LHCN-M2 (cell line): Measurements from ENCODE around the gene EDEM1. TPM values are rescaled to one million over a fixed set of nuclear protein-coding genes. Genes with fewer than 3 reads are reported as not detected.
"Not testable (repeated sequence)": the region's sequence is repeated elsewhere in the genome, so short reads cannot be mapped to it uniquely, and the experiment has no call there.

ENCODE experiments used
- DNase-seq: peaks from one replicate; pipeline ENCODE4 v3.0.0-alpha.2; 2012; ENCODE audit warnings: low read depth
- total RNA-seq: library from RNA; depleted of rRNA; stranded (reverse); fragments of >200 nt; gene quantifications from 2 replicates; pipeline ENCODE4 v1.2.3, GENCODE V29; 2014

Gene EDEM1
- total RNA-seq, 1 experiment from 2014 or later, result 25.7 TPM

GRCh38 chr3:5172018-5172417 lies 15.5 kb upstream of the EDEM1 start:
- DNase-seq, result no peak

- DNase-seq, result not testable (repeated sequence)
Measured at GRCh38 chr3:5179036-5179435, 8.5 kb upstream of the EDEM1 start.

GRCh38 chr3:5181469-5182141 lies 5.9 kb upstream of the EDEM1 start:
- no peak for DNase-seq

GRCh38 chr3:5183714-5184113 lies 3.8 kb upstream of the EDEM1 start:
- DNase-seq, result not testable (repeated sequence)

- no peak for DNase-seq
Measured at GRCh38 chr3:5184499-5184898, 3.0 kb upstream of the EDEM1 start.

- no peak for DNase-seq
Measured at GRCh38 chr3:5185093-5185673, 2.3 kb upstream of the EDEM1 start.

- no peak for DNase-seq
Measured at GRCh38 chr3:5186089-5186857, 1.2 kb upstream of the EDEM1 start.

- DNase-seq, result no peak
Measured at GRCh38 chr3:5186858-5187155, 700 bp upstream of the EDEM1 start.

- peak; percentile 30 for DNase-seq
Measured at GRCh38 chr3:5187920-5188418, 462 bp downstream of the EDEM1 start.

GRCh38 chr3:5188419-5189221 lies 1.1 kb downstream of the EDEM1 start:
- no peak for DNase-seq

GRCh38 chr3:5190147-5190791 lies 2.8 kb downstream of the EDEM1 start:
- no peak for DNase-seq

GRCh38 chr3:5191555-5192304 lies 4.2 kb downstream of the EDEM1 start:
- DNase-seq, result no peak

- no peak for DNase-seq
Measured at GRCh38 chr3:5192571-5193365, 5.3 kb downstream of the EDEM1 start.

GRCh38 chr3:5194341-5194740 lies 6.8 kb downstream of the EDEM1 start:
- no peak for DNase-seq

- DNase-seq, result peak; percentile 74
Measured at GRCh38 chr3:5194801-5195509, 7.4 kb downstream of the EDEM1 start.

GRCh38 chr3:5195605-5196004 lies 8.1 kb downstream of the EDEM1 start:
- peak; percentile 50 for DNase-seq

GRCh38 chr3:5197022-5197421 lies 9.5 kb downstream of the EDEM1 start:
- DNase-seq, result peak; percentile 41

GRCh38 chr3:5197470-5198312 lies 10.2 kb downstream of the EDEM1 start:
- DNase-seq, result no peak
